H1 (cell line): ENCODE data around the gene AFG1L. TPM values are rescaled to one million over a fixed set of nuclear protein-coding genes. Genes with fewer than 3 reads are reported as not detected.

Experiments used
- CBX5 ChIP-seq: fragments of 300-800, 300-1000 bp; sonication (generic); IDR thresholded peaks from 2 replicates; pipeline ENCODE4 v1.7.1; 2016; ENCODE audit warnings: antibody characterized with exemption, low read length, low read depth
- CEBPB ChIP-seq: IDR thresholded peaks from 2 replicates; pipeline ENCODE4 v1.6.1; 2012; ENCODE audit warnings: low read depth, low read length
- CHD2 ChIP-seq: IDR thresholded peaks from 2 replicates; pipeline ENCODE4 v1.6.1; 2012; ENCODE audit warnings: low read length, improper control_type of control experiment
- HDAC6 ChIP-seq: IDR thresholded peaks from one replicate; pipeline ENCODE4 v1.7.1; 2012; ENCODE audit warnings: low read depth, mild to moderate bottlenecking, inconsistent platforms, low read length, moderate library complexity
- JUN ChIP-seq: IDR thresholded peaks from 2 replicates; pipeline ENCODE4 v1.6.1; 2011; ENCODE audit warnings: low read depth, mild to moderate bottlenecking, improper control_type of control experiment, low read length
- JUND ChIP-seq: IDR thresholded peaks from 2 replicates; pipeline ENCODE4 v1.6.1; 2011; ENCODE audit warnings: mild to moderate bottlenecking, improper control_type of control experiment, low read length
- KDM1A ChIP-seq: fragments of 200-600, 300-600 bp; sonication (generic); IDR thresholded peaks from 2 replicates; pipeline ENCODE4 v1.7.1; 2016; ENCODE audit warnings: mild to moderate bottlenecking, low read length, borderline replicate concordance
- KDM5A ChIP-seq: fragments of 200-600 bp; IDR thresholded peaks from 2 replicates; pipeline ENCODE4 v1.7.1; 2012; ENCODE audit warnings: mild to moderate bottlenecking, low read length, inconsistent platforms, mixed read lengths
- POU5F1 ChIP-seq: IDR thresholded peaks from 2 replicates; pipeline ENCODE4 v1.6.1; 2011; ENCODE audit warnings: low read depth, mild to moderate bottlenecking, low read length, moderate library complexity
- RAD21 ChIP-seq, 2 experiments: IDR thresholded peaks in 1 of 2; conservative IDR thresholded peaks in 1 of 2; 2 replicates each; pipeline ENCODE4 v1.6.1; 2011; ENCODE audit warnings: low read depth in 2 of 2, low read length in 2 of 2, improper control_type of control experiment in 1 of 2, inconsistent platforms in 1 of 2, mild to moderate bottlenecking in 1 of 2, moderate library complexity in 1 of 2
- RXRA ChIP-seq: IDR thresholded peaks from 2 replicates; pipeline ENCODE4 v1.6.1; 2011; ENCODE audit warnings: low read depth, mild to moderate bottlenecking, low read length, moderate library complexity; ENCODE audit not compliant: insufficient read depth
- SAP30 ChIP-seq: fragments of 300-600 bp; sonication (generic); IDR thresholded peaks from 2 replicates; pipeline ENCODE4 v1.7.1; 2012; ENCODE audit warnings: low read length, moderate library complexity, mild to moderate bottlenecking, inconsistent platforms; ENCODE audit not compliant: insufficient read depth, insufficient replicate concordance
- SP1 ChIP-seq: IDR thresholded peaks from 2 replicates; pipeline ENCODE4 v1.6.1; 2011; ENCODE audit warnings: low read depth, low read length
- YY1 ChIP-seq: IDR thresholded peaks from 2 replicates; pipeline ENCODE4 v1.6.1; 2011; ENCODE audit warnings: low read depth, mild to moderate bottlenecking, low read length
- polyA plus RNA-seq, 7 experiments: library from polyadenylated mRNA; depleted of rRNA in 3 of 7; stranded (reverse) in 5 of 7; unstranded in 2 of 7; fragments of >200 nt in 5 of 7; fragments of 200-250 nt in 2 of 7; gene quantifications; 1 replicate in 5 of 7; 2 replicates in 1 of 7; 4 replicates in 1 of 7; pipeline versions ENCODE4 v1.2.1 to v1.2.3, GENCODE V29; 2011 to 2013; ENCODE audit warnings: missing spikeins in 2 of 7, mixed read lengths in 2 of 7
- total RNA-seq: library from RNA; stranded (reverse); fragmentation: NEBNext Ultra II Directional; extraction: Animal tissue kit (Norgen Biotek cat#: 25700); gene quantifications from 2 replicates; pipeline ENCODE4 v1.2.1, GENCODE V29; 2021
- TF ChIP-seq, protein P1 (sequence below): IDR thresholded peaks from 2 replicates; pipeline ENCODE4 v1.6.1; 2011; ENCODE audit warnings: low read depth, mild to moderate bottlenecking, low read length; ENCODE audit not compliant: insufficient read depth
- TF ChIP-seq, protein P2 (sequence below): IDR thresholded peaks from 2 replicates; pipeline ENCODE4 v1.6.1; 2011; ENCODE audit warnings: low read length, improper control_type of control experiment
- TF ChIP-seq, protein P3 (sequence below): IDR thresholded peaks from 2 replicates; pipeline ENCODE4 v1.6.1; 2012; ENCODE audit warnings: low read length, inconsistent platforms

Gene AFG1L
- total and polyA plus RNA-seq, 2 of the 8 experiments (the other 6 are each of a cell fraction or from before 2014, with no cell fraction given), result 0.98 to 5.7 TPM

DNA sequence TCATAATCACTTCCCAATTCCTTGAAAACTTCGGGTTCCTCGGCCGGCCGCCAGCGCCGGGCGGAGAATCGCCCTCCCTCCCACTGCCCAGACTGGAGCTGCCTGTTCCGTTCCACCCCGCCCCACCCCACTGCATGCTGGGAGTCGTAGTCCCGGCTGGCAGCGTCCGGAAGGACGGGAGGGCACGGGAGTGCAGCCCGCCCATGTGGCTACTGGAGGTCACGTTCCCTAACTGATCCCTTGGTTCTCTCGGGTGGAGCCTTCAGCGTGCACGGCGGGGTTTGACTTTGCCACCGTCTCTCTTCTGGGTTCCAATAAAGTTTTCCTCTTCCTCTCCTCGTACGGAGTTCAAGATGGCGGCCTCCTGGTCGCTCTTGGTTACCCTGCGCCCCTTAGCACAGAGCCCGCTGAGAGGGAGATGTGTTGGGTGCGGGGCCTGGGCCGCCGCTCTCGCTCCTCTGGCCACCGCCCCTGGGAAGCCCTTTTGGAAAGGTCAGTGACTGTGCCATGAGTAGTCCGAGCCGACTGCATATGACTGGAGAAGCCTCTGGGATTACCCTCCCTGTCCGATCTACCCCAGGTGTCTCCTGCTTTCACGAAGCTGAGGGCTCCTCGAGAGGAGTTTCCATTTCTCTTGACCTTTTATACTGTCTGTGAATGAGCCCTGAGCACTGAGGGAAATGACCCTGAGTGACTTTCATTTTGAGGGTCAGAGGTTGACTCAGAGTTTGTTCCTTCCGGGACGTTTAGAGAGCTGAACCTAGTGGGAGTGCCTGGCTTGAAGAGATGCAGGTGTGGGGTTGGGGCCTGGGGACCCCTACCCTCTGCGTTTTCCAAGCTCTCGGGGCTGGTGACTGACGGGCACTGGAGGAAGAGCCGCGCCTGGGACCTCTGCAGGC lies at the start of gene AFG1L (continued):
- TF ChIP-seq, protein P1, sequence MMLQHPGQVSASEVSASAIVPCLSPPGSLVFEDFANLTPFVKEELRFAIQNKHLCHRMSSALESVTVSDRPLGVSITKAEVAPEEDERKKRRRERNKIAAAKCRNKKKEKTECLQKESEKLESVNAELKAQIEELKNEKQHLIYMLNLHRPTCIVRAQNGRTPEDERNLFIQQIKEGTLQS, result no peak
- TF ChIP-seq, protein P2, sequence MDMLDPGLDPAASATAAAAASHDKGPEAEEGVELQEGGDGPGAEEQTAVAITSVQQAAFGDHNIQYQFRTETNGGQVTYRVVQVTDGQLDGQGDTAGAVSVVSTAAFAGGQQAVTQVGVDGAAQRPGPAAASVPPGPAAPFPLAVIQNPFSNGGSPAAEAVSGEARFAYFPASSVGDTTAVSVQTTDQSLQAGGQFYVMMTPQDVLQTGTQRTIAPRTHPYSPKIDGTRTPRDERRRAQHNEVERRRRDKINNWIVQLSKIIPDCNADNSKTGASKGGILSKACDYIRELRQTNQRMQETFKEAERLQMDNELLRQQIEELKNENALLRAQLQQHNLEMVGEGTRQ, result no peak
- no peak for TF ChIP-seq KDM1A
- no peak; a peak in 1 of 4 replicates for TF ChIP-seq RAD21 (IDR thresholded peaks at IDR 0.05 in 1 of 2, conservative IDR thresholded peaks at IDR 0.05 in 1 of 2; ENCODE audit: low read depth in 2 of 2, low read length in 2 of 2)
- no peak for TF ChIP-seq POU5F1
- no peak for TF ChIP-seq CHD2
- TF ChIP-seq JUND, result no peak
- no peak for TF ChIP-seq SAP30
- TF ChIP-seq RXRA, result no peak
- peak; percentile 57 for TF ChIP-seq SP1
- no peak for TF ChIP-seq CEBPB
- TF ChIP-seq YY1, result peak; percentile 97
- TF ChIP-seq HDAC6, result no peak
- no peak for TF ChIP-seq CBX5
- TF ChIP-seq JUN, result no peak
- 0 out of 2 replicates have a peak, but pooled peaks have one; percentile 74 for TF ChIP-seq KDM5A
- TF ChIP-seq, protein P3, sequence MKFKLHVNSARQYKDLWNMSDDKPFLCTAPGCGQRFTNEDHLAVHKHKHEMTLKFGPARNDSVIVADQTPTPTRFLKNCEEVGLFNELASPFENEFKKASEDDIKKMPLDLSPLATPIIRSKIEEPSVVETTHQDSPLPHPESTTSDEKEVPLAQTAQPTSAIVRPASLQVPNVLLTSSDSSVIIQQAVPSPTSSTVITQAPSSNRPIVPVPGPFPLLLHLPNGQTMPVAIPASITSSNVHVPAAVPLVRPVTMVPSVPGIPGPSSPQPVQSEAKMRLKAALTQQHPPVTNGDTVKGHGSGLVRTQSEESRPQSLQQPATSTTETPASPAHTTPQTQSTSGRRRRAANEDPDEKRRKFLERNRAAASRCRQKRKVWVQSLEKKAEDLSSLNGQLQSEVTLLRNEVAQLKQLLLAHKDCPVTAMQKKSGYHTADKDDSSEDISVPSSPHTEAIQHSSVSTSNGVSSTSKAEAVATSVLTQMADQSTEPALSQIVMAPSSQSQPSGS, result no peak
